Ishikawa (cell line): ENCODE data around the gene BTBD9.

ENCODE experiments used
- CEBPB ChIP-seq: IDR thresholded peaks from 2 replicates; pipeline ENCODE4 v1.6.1; 2012
- CREB1 ChIP-seq: IDR thresholded peaks from 2 replicates; pipeline ENCODE4 v1.6.1; 2012; ENCODE audit warnings: low read depth
- EP300 ChIP-seq: IDR thresholded peaks from 2 replicates; pipeline ENCODE4 v1.6.1; 2012; ENCODE audit warnings: borderline replicate concordance
- MAX ChIP-seq: IDR thresholded peaks from 2 replicates; pipeline ENCODE4 v1.6.1; 2012
- RAD21 ChIP-seq: IDR thresholded peaks from 2 replicates; pipeline ENCODE4 v1.6.1; 2012; ENCODE audit warnings: low read depth
- REST ChIP-seq: IDR thresholded peaks from 2 replicates; pipeline ENCODE4 v1.6.1; 2012; ENCODE audit warnings: low read depth, mild to moderate bottlenecking
- USF1 ChIP-seq: IDR thresholded peaks from 2 replicates; pipeline ENCODE4 v1.6.1; 2012
- YY1 ChIP-seq: IDR thresholded peaks from 2 replicates; pipeline ENCODE4 v1.6.1; 2012; ENCODE audit warnings: low read depth
- ZBTB7A ChIP-seq: IDR thresholded peaks from 2 replicates; pipeline ENCODE4 v1.6.1; 2012; ENCODE audit warnings: low read depth

- TF ChIP-seq RAD21 (no peak), MAX (no peak), YY1 (no peak), EP300 (no peak), USF1 (no peak), CREB1 (no peak), ZBTB7A (no peak), REST (no peak), CEBPB (no peak)
Observed at GRCh38 chr6:38525888-38526287, 113.8 kb downstream of the BTBD9 start.
